ENCODE results near the gene IQGAP1. TPM values are rescaled to one million over a fixed set of nuclear protein-coding genes. Genes with fewer than 3 reads are reported as not detected.

The IQGAP1 gene
- total RNA-seq, 1 experiment from 2014 or later = 65.2 TPM

DNA sequence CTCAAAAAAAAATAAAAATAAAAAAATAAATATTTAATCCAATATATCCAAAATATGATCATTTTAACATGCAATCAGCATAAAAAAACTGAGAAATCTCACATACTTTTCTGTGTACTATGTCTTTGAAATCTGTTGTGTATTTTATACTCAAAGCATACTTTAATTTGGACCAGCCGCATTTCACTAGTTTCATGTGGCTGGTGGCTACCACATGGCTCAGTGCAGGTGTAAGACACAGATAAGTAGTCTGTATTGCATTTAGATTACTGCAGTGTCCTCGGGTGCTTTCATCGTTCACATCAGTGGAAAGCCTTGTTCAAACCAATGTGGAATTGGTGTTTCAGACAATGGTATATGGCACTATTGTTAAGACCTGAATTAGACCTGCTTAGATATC, 152.7 kb downstream of the IQGAP1 start:
- DNase-seq (ENCODE audit: low read depth) = no peak
- in situ Hi-C loops (cut with HindIII; ENCODE audit: low pct_unique_long_range_greater_than_20kb, low sequenced_read_pairs) = no loop called here

GRCh38 chr15:90545095-90545494, 157.1 kb downstream of the IQGAP1 start:
- in situ Hi-C loops (cut with HindIII; ENCODE audit: low pct_unique_long_range_greater_than_20kb, low sequenced_read_pairs) = no loop called here

GRCh38 chr15:90547540-90547939, 159.5 kb downstream of the IQGAP1 start:
- DNase-seq (ENCODE audit: low read depth) = no peak
- in situ Hi-C loops (cut with HindIII; ENCODE audit: low pct_unique_long_range_greater_than_20kb, low sequenced_read_pairs) = no loop called here

More at GRCh38 chr15:90545095-90545494, 157.1 kb downstream of the IQGAP1 start:
- no peak for DNase-seq (ENCODE audit: low read depth)

DNA sequence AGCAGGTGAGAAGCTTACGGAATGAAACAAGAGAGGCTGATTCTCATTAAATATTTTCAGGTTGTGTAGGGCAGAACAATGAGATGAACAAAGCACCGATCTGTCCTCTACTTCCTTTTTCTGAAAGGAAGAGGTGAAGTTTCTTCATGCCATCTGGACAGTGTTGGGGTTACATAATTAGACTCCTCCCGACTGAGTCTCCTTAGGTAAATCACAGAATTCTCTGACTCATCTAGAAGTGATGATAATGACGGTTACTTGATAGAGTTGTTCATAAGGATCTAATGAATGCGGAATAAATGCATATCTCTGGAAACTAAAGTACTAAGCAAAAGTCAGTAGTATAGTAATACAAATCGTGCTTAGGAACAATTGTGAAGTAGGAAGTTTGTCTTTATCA, 162.9 kb downstream of the IQGAP1 start:
- in situ Hi-C loops (cut with HindIII; ENCODE audit: low pct_unique_long_range_greater_than_20kb, low sequenced_read_pairs) = no loop called here

More for the DNA sequence above, 162.9 kb downstream of the IQGAP1 start:
- no peak for DNase-seq (ENCODE audit: low read depth)

Other genes starting within 250 kb of the IQGAP1 start
- 37.6 and 39.9 TPM in 2 replicates for gene SEMA4B, start 186.9 kb upstream of the IQGAP1 start, total RNA-seq (2014; rRNA removed; shearing (Covaris generic); ENCODE audit: low replicate concordance)
- gene CIB1, start 154.3 kb upstream of the IQGAP1 start, total RNA-seq (2014; rRNA removed; shearing (Covaris generic); ENCODE audit: low replicate concordance) = 310 and 334 TPM in 2 replicates
- 3.0 and 13.2 TPM in 2 replicates for gene GDPGP1, start 154.0 kb upstream of the IQGAP1 start, total RNA-seq (2014; rRNA removed; shearing (Covaris generic); ENCODE audit: low replicate concordance)
- gene TTLL13, start 138.7 kb upstream of the IQGAP1 start, total RNA-seq (2014; rRNA removed; shearing (Covaris generic); ENCODE audit: low replicate concordance) = 0.07 and 4.3 TPM in 2 replicates
- 142 and 149 TPM in 2 replicates for gene NGRN, start 122.6 kb upstream of the IQGAP1 start, total RNA-seq (2014; rRNA removed; shearing (Covaris generic); ENCODE audit: low replicate concordance)
- gene ZNF774, start 36.0 kb upstream of the IQGAP1 start, total RNA-seq (2014; rRNA removed; shearing (Covaris generic); ENCODE audit: low replicate concordance) = 0.17 and 3.7 TPM in 2 replicates
- 2.4 and 5.3 TPM in 2 replicates for gene CRTC3, start 141.7 kb downstream of the IQGAP1 start, total RNA-seq (2014; rRNA removed; shearing (Covaris generic); ENCODE audit: low replicate concordance)